Mesenchymal stem cell (in vitro differentiated cells and primary cell): Measurements from ENCODE around the gene BAZ1B.

ENCODE experiments used
- DNase-seq: peaks from one replicate; pipeline ENCODE4 v3.0.0-alpha.2; 2013
- H2AFZ ChIP-seq: one replicate; pipeline ENCODE4 v1.6.1; 2013; ENCODE audit warnings: low read depth, mild to moderate bottlenecking, control low read depth, inconsistent platforms, low read length, moderate library complexity
- H2AK5ac ChIP-seq: 2 replicates; pipeline ENCODE4 v1.6.1; 2013; ENCODE audit warnings: low read length, moderate library complexity, mild to moderate bottlenecking, inconsistent platforms; ENCODE audit not compliant: severe bottlenecking
- H2BK120ac ChIP-seq: one replicate; pipeline ENCODE4 v1.6.1; 2013; ENCODE audit warnings: low read depth, mild to moderate bottlenecking, inconsistent platforms, low read length, moderate library complexity
- H2BK12ac ChIP-seq, 2 experiments: one replicate each; pipeline ENCODE4 v1.6.1; 2013; ENCODE audit warnings: inconsistent platforms in 2 of 2, low read length in 2 of 2, mild to moderate bottlenecking in 2 of 2, moderate library complexity in 2 of 2, control low read depth in 1 of 2
- H2BK15ac ChIP-seq: one replicate; pipeline ENCODE4 v1.6.1; 2013; ENCODE audit warnings: mild to moderate bottlenecking, low read depth, inconsistent platforms; ENCODE audit not compliant: poor library complexity, severe bottlenecking
- H2BK5ac ChIP-seq: 2 replicates; pipeline ENCODE4 v1.6.1; 2013; ENCODE audit warnings: low read depth, mild to moderate bottlenecking, low read length, control low read depth, inconsistent platforms; ENCODE audit not compliant: poor library complexity, severe bottlenecking
- H3K14ac ChIP-seq, 2 experiments: one replicate each; pipeline ENCODE4 v1.6.1; 2013; ENCODE audit warnings: inconsistent platforms in 2 of 2, low read length in 2 of 2, control low read depth in 1 of 2, mild to moderate bottlenecking in 1 of 2, moderate library complexity in 1 of 2
- H3K18ac ChIP-seq, 2 experiments: one replicate each; pipeline ENCODE4 v1.6.1; 2013; ENCODE audit warnings: inconsistent platforms in 2 of 2, low read length in 2 of 2, control low read depth in 1 of 2, low read depth in 1 of 2, mild to moderate bottlenecking in 1 of 2
- H3K23ac ChIP-seq, 2 experiments: one replicate each; pipeline ENCODE4 v1.6.1; 2013; ENCODE audit warnings: inconsistent platforms in 2 of 2, low read length in 2 of 2, mild to moderate bottlenecking in 2 of 2, moderate library complexity in 2 of 2, control low read depth in 1 of 2
- H3K27ac ChIP-seq: 2 replicates; pipeline ENCODE4 v1.5.1; 2013; ENCODE audit warnings: mild to moderate bottlenecking, moderate library complexity, low read length, control low read depth, inconsistent platforms; ENCODE audit not compliant: poor library complexity, severe bottlenecking
- H3K27me3 ChIP-seq, 2 experiments: 2 replicates each; pipeline versions ENCODE4 v1.6.1 to v1.7.0; 2013; ENCODE audit warnings: low read length in 2 of 2, mild to moderate bottlenecking in 2 of 2, moderate library complexity in 2 of 2, control low read depth in 1 of 2, inconsistent platforms in 1 of 2; ENCODE audit not compliant: control insufficient read depth in 1 of 2, insufficient read depth in 1 of 2
- H3K36me3 ChIP-seq, 2 experiments: 2 replicates each; pipeline versions ENCODE4 v1.6.1 to v1.7.0; 2013; ENCODE audit warnings: low read length in 2 of 2, control low read depth in 1 of 2, inconsistent platforms in 1 of 2, low read depth in 1 of 2, mild to moderate bottlenecking in 1 of 2; ENCODE audit not compliant: insufficient read depth in 2 of 2, control insufficient read depth in 1 of 2
- H3K4ac ChIP-seq, 2 experiments: one replicate each; pipeline ENCODE4 v1.6.1; 2013; ENCODE audit warnings: inconsistent platforms in 2 of 2, low read length in 2 of 2, mild to moderate bottlenecking in 2 of 2, moderate library complexity in 2 of 2, control low read depth in 1 of 2, low read depth in 1 of 2
- H3K4me1 ChIP-seq: 2 replicates; pipeline ENCODE4 v1.6.1; 2013; ENCODE audit warnings: low read depth, low read length, control low read depth; ENCODE audit not compliant: control insufficient read depth, insufficient read depth
- H3K4me2 ChIP-seq: 2 replicates; pipeline ENCODE4 v1.6.1; 2013; ENCODE audit warnings: low read length, mild to moderate bottlenecking, inconsistent platforms; ENCODE audit not compliant: poor library complexity, severe bottlenecking
- H3K4me3 ChIP-seq, 2 experiments: 2 replicates each; pipeline versions ENCODE4 v1.5.1 to v1.7.0; 2013; ENCODE audit warnings: low read length in 2 of 2, mild to moderate bottlenecking in 2 of 2, control low read depth in 1 of 2, low read depth in 1 of 2; ENCODE audit not compliant: insufficient read depth in 1 of 2
- H3K79me1 ChIP-seq: replicated peaks from 2 replicates; pipeline ENCODE4 v1.6.1; 2013; ENCODE audit warnings: mild to moderate bottlenecking, control low read depth, low read length, inconsistent platforms; ENCODE audit not compliant: poor library complexity, severe bottlenecking
- H3K9ac ChIP-seq: 2 replicates; pipeline ENCODE4 v1.7.0; 2013; ENCODE audit warnings: mild to moderate bottlenecking, low read length, moderate library complexity
- H3K9me3 ChIP-seq: 2 replicates; pipeline ENCODE4 v1.7.0; 2013; ENCODE audit warnings: mild to moderate bottlenecking, low read length; ENCODE audit not compliant: control insufficient read depth
- H4K8ac ChIP-seq: one replicate; pipeline ENCODE4 v1.6.1; 2013; ENCODE audit warnings: inconsistent platforms, mild to moderate bottlenecking, low read length, moderate library complexity
- H4K91ac ChIP-seq: one replicate; pipeline ENCODE4 v1.6.1; 2013; ENCODE audit warnings: mild to moderate bottlenecking, low read length, inconsistent platforms
- WGBS: methylation state at CpG from one replicate; pipeline ENCODE4 v1.1.7; 2013; ENCODE audit warnings: mixed read lengths; 5-methylcytosine and 5-hydroxymethylcytosine counted together

The BAZ1B gene

DNA sequence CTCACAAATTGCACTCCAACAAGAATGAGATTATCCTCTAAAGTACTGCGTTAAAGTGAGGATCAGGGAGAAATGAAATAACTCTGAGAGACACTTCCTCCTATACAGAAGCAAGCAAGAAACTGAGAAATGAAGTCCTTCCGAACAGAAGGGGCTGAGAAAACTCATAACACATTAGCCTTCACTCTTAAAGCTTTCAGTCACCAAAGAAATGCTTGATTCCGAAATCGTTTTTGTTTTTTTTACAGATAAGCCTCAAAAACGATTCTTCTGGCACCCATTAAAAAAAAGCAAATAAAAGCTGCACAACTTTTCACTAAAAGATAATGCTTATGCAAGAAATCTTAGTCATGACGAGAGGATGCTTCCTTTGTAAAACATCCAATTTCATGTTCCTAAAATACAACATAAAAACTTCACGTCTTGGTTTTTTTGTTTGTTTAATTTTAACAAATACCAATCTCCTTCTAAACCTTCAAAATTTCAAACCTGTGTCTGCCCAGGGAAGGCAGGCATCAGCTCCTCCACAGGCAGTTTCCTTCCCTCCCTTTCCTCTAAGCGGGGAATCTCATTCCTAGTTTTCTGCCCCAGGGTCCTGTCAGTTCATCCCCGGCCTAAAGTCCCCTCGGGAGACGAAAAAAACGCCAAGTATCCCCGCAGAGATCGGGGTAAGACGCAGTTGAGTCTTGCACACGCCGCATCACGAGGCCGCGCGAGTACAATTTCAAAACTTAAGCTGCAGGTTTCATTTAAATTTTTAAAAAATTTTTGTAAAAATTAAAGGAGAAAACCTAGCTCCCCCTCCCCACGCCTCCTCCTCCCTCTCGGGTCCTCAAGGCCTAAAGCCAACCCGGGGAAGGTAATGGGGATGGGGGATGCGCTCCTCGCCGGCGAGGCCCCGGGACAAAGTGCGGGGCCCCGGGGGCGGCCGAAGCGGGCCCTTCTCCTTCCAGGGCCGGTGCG is 1.1 kb downstream of the BAZ1B start:
- Histone ChIP-seq H3K4me2 (peak overlapping the region; percentile 78), H3K27ac (peak overlapping the region; percentile 67), H3K4ac (peak overlapping the region in 1 of 2 experiments; percentile 97), H3K4me1 (peaks cover 8% of the 10 kb centered on the region), H3K18ac (peak overlapping the region; percentile 99 to 100), H3K23ac (peak overlapping the region in 1 of 2 experiments; percentile 52), H3K9ac (peak overlapping the region; percentile 94), H2AFZ (peak overlapping the region; percentile 36), H2BK12ac (no peak overlapping the region), H4K91ac (peak overlapping the region; percentile 96), H4K8ac (no peak overlapping the region), H3K9me3 (no peaks in the 10 kb centered on the region), H3K14ac (peak overlapping the region in 1 of 2 experiments; percentile 88), H3K4me3 (peak overlapping the region; percentile 81 to 99), H2BK15ac (peak overlapping the region; percentile 89), H2BK5ac (peak overlapping the region; percentile 92), H3K79me1 (peaks cover 5% of the 10 kb centered on the region), H2BK120ac (peak overlapping the region; percentile 89), H3K36me3 (peaks cover 21 to 23% of the 10 kb centered on the region in 2 experiments), H3K27me3 (no peaks in the 10 kb centered on the region), H2AK5ac (no peak overlapping the region)
- DNase-seq, result peak; percentile 48
- WGBS, result 4% methylated on average over 23 of the region's 36 CpGs

- 82% methylated on average over 14 of the region's 18 CpGs for WGBS
- H3K14ac ChIP-seq, result no peak overlapping the region
- H3K9ac ChIP-seq, result peak overlapping the region; percentile 94
- H3K79me1 ChIP-seq, result no peaks in the 10 kb centered on the region
- H2BK15ac ChIP-seq, result no peak overlapping the region
- peak overlapping the region; percentile 78 for H3K4me2 ChIP-seq
- H2BK5ac ChIP-seq, result peak overlapping the region; percentile 38
- H3K4me3 ChIP-seq, result peak overlapping the region in 1 of 2 experiments; percentile 81
- H2BK120ac ChIP-seq, result no peak overlapping the region
- peak overlapping the region in 1 of 2 experiments; percentile 52 for H3K23ac ChIP-seq
- no peaks in the 10 kb centered on the region for H3K9me3 ChIP-seq
- H3K27ac ChIP-seq, result peak overlapping the region; percentile 57
- no peak overlapping the region for H2AK5ac ChIP-seq
- DNase-seq, result no peak
- H4K91ac ChIP-seq, result no peak overlapping the region
- peaks cover 10% of the 10 kb centered on the region for H3K4me1 ChIP-seq
- no peak overlapping the region for H3K4ac ChIP-seq
- H3K36me3 ChIP-seq, result peaks cover 26 to 32% of the 10 kb centered on the region in 2 experiments
- no peak overlapping the region for H2AFZ ChIP-seq
- H3K18ac ChIP-seq, result no peak overlapping the region
- H2BK12ac ChIP-seq, result no peak overlapping the region
- H3K27me3 ChIP-seq, result no peaks in the 10 kb centered on the region
- H4K8ac ChIP-seq, result no peak overlapping the region
Measured at GRCh38 chr7:73519867-73520672, 2.0 kb downstream of the BAZ1B start.

DNA sequence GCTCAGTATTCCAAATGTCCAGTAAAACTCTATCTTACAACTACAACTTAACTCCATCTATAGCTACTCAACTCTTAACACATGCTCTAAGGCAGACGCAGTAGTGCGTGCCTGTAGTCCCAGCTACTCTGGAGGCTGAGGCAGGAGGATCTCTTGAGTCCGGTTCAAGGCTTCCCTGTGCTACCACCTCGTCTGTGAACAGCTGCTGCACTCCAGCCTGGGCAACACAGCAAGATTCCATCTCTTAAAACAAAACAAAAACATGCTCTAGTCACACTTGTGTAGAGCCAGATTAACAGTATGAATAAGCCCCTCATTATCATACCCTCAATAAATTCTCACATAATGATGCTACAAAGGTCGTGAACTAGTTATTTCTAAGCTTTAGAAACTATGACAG is 3.6 kb downstream of the BAZ1B start:
- no peak for DNase-seq
- Histone ChIP-seq H3K4me3 (peak overlapping the region in 1 of 2 experiments; percentile 81), H3K4me1 (peaks cover 10% of the 10 kb centered on the region), H3K18ac (no peak overlapping the region), H3K79me1 (no peaks in the 10 kb centered on the region), H4K91ac (peak overlapping the region; percentile 50), H3K4ac (no peak overlapping the region), H3K27ac (no peak overlapping the region), H2BK120ac (no peak overlapping the region), H2BK15ac (no peak overlapping the region), H2AK5ac (no peak overlapping the region), H4K8ac (no peak overlapping the region), H3K27me3 (no peaks in the 10 kb centered on the region), H3K4me2 (no peak overlapping the region), H3K9ac (peak overlapping the region; percentile 53), H3K36me3 (peaks cover 35 to 48% of the 10 kb centered on the region in 2 experiments), H2AFZ (no peak overlapping the region), H2BK12ac (no peak overlapping the region), H3K14ac (no peak overlapping the region), H3K23ac (no peak overlapping the region), H2BK5ac (no peak overlapping the region), H3K9me3 (no peaks in the 10 kb centered on the region)
- 93% methylated on average over 5 of the region's 5 CpGs for WGBS
